GM21576 (cell line): ENCODE measurements around the gene GJA5.
"Not testable (repeated sequence)": the region's sequence is repeated elsewhere in the genome, so short reads cannot be mapped to it uniquely, and the experiment has no call there.

Experiments used
- ATAC-seq: cut with Tn5 transposase; IDR thresholded peaks from one replicate; pipeline ENCODE4 v1.9.1; 2021; ENCODE audit warnings: mild to moderate bottlenecking, moderate library complexity; ENCODE audit not compliant: unreplicated experiment

Gene GJA5

DNA sequence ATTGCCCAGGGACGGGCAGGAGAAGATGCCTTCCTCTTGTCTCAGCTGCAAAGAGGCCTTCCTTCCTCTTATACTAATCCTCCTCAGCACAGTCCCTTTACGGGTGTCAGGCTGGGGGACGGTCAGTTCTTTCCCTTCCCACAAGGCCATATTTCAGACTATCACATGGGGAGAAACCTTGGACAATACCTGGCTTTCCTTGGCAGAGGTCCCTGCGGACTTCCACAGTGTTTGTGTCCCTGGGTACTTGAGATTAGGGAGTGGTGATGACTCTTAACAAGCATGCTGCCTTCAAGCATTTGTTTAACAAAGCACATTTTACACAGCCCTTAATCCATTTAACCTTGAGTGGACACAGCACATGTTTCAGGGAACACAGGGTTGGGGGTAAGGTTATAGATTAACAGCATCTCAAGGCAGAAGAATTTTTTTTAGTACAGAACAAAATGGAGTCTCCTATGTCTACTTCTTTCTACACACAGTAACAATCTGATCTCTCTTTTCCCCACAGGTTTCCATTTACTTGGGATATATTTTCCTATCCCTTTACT, 26.0 kb downstream of the GJA5 start:
- ATAC-seq: not testable (repeated sequence)

DNA sequence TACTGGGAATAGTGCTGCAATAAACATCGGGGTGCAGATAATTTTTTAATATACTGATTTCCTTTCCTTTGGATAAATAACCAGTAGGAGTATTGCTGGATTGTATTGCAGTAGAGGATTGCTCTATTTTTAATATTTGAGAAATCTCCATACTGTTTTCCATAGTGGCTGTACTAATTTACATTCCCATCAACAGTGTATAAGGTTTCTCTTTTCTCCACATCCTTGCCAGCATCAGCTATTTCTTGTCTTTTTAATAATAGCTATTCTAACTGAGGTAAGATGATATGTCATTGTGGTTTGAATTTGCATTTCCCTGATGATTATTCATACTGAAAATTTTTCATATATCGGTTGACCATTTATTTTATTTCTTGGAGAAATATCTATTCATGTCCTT, 31.1 kb downstream of the GJA5 start:
- ATAC-seq: no peak

DNA sequence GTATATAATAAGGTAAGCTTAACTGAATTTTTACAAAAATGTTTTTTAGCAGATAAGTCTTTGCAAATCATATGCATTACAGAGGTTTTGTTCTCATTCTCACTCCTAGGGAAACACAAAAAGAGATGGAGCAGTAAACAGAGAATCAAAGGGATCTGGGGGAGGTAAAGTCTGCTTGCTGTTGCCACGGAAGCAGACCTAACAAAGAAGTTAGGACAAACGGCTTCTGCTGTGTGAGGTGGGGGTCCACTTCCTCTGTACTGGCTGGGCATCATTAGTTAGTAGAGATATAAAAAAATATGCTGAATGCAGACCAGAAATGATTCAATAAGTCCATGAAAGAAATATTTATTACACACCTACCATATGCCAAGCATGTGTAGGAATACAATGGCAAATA, 34.2 kb downstream of the GJA5 start:
- ATAC-seq: no peak

DNA sequence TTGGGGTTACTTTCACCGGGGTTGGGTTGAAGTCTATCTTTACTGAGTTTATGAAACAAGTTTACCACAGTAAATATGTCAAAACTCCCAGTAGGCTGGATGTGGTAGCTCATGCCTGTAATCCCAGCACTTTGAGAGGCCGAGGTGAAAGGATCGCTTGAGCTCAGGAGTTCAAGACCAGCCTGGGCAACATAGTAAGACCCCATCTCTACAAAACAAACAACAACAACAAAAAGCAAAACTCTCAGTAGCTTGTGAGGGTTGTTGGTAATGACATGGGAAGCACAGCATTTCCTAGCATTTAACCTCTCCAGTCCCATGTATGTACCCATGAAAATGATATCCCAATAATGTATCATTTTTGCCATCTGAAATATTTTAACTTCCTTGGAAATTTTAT, 34.7 kb downstream of the GJA5 start:
- ATAC-seq: no peak

DNA sequence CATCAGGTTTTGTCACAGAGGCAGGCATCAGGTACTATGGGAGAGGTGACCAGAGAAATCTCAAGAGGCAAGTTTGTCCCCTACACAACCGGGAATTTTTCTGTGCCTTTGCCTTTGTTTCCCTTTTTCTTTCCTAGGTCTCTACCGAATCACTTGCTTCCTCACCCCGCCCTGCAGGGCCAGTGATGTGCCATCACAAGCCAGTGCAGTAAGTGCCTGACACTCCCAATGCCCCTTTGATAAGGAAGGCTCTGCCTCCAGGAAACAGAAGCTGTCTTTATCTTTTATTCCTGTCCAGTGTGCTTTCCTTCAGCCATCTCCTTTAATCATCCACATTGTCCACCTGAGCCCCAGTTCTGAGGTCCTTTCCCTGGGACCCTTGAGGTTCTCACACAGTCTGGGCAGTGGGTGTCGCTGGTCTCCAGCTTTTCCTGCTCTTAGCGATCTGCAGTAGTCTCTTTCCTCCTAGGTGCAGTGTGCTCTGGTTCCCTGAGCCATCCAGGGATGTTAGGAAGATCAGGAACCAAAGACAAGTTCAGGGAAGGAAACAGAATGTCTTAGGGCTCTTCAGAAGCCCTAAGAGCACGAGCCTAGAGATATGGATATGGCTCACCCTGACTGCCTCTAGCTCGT, 36.6 kb downstream of the GJA5 start:
- no peak for ATAC-seq

DNA sequence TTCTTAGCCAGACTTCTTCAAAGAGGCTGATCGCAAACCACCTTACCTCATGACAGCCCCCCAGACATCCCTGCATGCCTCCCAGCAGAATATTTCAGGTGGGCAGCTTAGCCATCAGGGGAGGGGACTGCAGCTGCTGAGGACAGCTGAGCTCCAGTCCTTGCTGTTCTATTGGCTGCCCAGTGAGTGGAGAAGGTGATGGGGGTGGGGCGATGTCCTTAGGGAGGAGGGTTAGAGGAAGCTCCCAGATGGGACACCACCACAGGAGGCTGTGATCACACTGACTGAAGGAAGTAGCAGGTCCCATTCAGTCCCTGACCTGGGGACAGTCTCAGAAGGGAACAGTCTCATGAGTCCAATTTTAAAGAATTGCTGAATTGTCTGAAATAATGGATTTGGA, 38.3 kb downstream of the GJA5 start:
- ATAC-seq: no peak

DNA sequence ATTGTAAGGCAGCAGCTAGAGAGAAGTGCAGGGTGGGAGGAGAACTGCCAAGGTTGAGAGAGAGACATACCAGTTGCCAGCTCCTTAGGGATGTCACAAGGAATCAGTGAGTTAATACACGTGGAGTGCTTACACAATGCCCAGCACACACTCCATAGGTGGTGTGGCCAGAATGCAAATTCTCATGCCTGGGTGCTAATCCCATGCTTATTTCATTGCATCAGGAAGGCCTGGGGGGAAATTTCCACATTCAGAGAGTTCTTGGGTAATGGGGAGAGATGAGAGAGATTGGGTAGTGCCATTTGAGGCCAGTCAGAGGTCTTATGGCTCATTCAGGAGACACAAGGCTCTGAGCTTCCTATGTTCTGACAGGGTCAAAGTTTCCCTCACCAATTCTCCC, 38.7 kb downstream of the GJA5 start:
- no peak for ATAC-seq

DNA sequence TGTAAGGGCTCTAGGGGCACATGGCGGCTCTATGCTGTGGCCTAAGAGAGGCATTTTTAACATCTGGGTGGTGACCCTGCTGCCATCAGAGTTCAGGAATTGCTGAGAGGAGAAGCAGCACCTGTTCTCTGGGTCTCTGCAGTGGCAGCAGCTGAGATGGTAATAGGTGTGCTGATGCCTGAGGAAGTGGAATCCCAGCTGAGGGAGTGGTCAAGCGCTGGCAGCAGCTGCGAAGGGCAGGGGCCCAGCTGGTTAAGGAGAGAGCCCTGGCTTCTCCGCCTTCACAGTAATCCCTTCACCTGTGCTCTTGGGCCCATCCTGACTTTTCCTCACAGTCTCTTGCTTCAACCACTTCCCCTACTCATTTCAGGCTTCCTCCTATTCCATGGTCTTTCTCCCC, 39.8 kb downstream of the GJA5 start:
- no peak for ATAC-seq

DNA sequence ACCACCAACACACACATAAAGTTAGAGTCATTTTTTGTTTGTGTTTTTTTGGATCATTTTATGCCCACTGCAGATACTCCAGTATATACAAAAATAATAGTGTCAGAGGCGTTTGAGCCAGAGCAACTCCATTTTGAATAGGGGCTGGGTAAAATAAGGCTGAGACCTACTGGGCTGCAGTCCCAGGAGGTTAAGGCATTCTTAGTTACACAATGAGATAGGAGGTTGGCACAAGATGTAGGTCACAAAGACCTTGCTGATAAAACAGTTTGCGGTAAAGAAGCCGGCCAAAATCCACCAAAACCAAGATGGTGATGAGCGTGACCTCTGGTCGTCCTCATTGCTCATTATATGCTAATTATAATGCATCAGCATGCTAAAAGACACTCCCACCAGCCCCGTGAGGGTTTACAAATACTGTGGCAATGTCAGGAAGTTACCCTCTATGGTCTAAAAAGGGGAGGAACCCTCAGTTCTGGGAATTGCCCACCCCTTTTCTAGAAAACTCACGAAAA, 40.6 kb downstream of the GJA5 start:
- ATAC-seq: no peak

DNA sequence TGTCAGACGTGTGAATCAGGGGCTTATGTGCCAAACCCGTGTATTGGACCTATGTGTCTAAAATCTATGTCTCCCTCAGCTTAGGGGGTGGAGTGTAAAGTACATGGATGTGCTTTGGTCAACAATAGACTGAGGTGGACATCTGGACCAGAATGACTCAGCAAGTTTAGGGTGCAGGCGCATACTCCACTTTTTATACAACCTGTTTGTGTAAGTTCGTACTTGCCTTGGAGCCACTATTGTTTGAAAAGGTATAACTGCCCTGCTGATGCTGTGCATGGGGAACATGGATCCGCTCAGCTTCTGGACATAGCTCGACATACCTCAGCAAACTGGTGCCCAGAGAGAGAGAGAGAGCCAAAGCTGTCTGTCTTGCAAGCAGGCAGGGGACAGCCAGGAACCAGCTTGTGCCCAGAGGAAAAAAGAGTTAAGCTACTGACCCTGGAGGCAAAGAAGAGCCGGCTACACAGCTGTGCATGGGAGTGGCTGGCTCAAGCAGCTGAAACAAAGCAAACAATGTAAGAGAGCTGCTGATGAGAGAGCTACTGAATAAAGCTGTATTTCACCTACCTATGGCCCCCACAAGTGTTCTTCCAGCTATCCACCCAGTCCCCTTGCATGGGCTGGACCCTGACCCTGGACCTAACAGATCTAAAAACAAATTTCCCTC, 41.2 kb downstream of the GJA5 start:
- no peak for ATAC-seq

DNA sequence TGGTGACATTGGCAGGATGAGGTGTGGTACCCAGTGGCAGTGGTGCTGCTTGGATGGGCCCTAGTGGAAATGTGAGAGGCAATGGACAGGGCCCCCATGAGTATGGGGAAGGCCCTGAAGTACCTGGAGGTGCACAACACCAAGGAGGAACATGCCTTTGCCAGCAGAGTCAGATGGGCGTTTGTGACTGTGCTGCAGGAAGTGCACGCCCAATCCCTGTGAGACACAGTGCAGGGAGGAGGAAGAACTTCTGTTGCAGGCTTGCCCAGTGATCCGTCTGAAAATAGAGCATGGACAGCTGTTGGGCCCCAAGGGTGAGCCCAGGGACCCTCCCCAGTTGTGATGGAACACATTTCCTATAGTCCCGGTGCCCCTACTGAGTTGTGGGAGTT, 42.7 kb downstream of the GJA5 start:
- ATAC-seq: no peak

DNA sequence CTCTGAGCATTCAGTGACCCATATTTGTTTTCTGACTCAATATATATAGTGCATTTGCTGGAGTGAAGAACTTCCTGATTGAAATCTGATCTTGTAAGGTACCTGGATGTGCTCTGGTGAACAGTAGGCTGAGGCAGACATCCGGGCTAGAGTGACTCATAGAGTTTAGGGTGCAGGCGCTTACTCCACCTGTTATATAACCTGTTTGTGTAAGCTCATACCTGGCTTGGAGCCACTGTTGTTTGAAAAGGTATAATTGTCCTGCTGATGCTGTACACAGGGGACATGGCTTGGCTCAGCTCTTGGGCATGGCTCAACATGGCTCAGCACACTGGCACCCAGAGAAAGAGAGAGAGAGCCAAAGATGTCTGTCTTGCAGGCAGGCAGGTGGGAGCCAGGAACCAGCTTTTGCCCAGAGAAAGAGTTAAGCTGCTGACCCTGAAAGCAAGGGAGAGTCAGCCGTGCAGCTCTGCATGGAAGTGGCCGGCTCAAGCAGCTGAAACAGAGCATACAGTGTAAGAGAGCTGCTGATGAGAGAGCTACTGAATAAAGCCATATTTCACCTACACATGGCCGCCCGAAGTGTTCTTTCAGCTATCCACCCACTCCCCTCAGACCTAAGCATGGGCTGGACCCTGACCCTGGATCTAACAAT, 43.2 kb downstream of the GJA5 start:
- no peak for ATAC-seq

DNA sequence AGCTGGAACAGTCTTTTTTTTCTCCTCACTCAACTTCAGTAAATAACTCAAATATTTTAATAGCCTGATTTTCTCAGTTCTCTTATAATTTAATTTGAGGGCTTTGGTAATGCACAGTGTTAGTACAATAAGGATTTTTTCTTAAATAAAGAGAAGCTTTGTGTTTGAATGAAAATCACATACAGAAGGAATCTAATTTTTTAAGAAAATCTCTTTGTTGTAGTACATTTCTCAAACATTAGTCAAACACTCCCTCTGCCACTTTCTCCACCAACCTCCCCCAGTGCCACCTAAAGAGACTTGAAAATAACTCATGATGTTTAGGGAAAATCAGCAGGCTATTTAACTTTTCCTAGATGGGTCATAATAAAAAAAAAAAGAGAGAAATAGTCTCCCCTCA, 47.8 kb downstream of the GJA5 start:
- ATAC-seq: no peak
